Midbrain (tissue), 1 donor: ENCODE data around the gene TERT.
"Not testable (repeated sequence)": the region's sequence is repeated elsewhere in the genome, so short reads cannot be mapped to it uniquely, and the experiment has no call there.

Source experiments
- DNase-seq: peaks from one replicate; lab custom pipeline; 2025; lab: John Stamatoyannopoulos, UW

Gene TERT

DNA sequence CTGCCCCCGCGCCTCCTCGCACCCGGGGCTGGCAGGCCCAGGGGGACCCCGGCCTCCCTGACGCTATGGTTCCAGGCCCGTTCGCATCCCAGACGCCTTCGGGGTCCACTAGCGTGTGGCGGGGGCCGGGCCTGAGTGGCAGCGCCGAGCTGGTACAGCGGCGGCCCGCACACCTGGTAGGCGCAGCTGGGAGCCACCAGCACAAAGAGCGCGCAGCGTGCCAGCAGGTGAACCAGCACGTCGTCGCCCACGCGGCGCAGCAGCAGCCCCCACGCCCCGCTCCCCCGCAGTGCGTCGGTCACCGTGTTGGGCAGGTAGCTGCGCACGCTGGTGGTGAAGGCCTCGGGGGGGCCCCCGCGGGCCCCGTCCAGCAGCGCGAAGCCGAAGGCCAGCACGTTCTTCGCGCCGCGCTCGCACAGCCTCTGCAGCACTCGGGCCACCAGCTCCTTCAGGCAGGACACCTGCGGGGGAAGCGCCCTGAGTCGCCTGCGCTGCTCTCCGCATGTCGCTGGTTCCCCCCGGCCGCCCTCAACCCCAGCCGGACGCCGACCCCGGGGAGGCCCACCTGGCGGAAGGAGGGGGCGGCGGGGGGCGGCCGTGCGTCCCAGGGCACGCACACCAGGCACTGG, 548 bp downstream of the TERT start:
- no peak for DNase-seq

DNA sequence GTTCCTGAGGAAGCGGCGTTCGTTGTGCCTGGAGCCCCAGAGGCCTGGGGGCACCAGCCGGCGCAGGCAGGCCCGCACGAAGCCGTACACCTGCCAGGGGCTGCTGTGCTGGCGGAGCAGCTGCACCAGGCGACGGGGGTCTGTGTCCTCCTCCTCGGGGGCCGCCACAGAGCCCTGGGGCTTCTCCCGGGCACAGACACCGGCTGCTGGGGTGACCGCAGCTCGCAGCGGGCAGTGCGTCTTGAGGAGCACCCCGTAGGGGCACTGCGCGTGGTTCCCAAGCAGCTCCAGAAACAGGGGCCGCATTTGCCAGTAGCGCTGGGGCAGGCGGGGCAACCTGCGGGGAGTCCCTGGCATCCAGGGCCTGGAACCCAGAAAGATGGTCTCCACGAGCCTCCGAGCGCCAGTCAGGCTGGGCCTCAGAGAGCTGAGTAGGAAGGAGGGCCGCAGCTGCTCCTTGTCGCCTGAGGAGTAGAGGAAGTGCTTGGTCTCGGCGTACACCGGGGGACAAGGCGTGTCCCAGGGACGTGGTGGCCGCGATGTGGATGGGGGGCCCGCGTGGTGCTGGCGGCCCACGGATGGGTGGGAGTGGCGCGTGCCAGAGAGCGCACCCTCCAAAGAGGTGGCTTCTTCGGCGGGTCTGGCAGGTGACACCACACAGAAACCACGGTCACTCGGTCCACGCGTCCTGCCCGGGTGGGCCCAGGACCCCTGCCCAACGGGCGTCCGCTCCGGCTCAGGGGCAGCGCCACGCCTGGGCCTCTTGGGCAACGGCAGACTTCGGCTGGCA, 1.3 kb downstream of the TERT start:
- no peak for DNase-seq

DNA sequence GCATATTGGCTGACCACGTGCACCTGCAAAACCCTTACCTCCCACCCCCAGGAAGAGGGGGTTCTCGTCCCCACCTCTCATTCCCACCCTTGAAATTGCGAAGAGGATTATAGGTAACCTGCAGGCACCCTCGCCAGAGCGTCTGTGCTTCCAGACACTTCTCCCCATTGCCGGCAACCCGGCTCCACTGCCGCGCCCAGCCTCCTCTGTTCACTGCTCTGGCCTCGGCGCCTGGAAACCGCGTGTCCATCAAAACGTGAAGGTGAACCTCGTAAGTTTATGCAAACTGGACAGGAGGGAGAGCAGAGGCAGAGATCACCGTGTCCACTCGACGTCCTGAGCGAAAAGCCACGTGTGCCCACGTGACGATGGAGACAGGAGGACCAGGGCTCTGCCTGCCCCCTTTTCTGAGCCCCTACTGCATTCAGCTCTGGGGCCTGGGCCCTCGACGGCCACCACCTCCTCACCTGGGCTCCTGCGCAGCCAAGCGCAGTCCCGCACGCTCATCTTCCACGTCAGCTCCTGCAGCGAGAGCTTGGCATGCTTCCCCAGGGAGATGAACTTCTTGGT, 1.9 kb downstream of the TERT start:
- DNase-seq = no peak

DNA sequence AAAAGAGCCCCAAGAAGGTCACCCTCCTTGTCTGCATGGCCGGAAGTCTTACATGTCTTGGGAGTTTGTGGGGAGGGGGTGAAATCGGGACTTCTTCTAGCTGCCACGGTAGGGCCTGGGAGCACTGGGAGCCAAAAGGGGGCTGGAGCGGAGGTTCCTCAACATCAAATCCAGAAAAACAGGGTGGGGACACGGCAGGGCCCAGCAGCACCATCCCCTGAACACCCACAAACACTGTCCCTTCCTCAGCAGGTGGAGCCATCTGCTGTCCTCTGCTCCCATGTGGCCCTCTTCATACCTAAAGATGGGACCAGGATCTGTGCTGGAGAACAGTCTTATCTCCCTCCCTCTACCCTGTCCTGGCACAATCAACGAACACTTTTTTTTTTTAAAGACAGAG, 2.7 kb downstream of the TERT start:
- no peak for DNase-seq

DNA sequence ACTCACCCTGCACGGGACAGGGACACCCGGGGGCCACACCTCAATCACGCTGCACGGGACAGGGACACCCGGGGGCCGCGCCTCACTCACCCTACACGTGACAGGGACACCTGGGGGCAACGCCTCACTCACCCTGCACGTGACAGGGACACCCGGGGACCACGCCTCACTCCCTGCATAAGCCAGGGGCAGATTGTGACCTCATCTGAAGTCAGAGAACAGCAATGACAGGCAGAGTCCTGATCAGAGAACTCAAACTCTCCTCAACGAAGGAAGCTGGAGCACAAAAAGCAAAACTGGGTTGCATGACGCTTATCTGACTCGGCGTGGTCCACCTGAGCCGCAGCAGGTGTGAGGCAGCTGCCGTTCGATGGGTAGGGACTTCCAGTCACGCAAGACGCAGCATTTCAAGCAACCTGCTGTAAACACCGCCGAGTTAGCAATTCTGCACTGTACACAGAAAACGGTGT, 3.2 kb downstream of the TERT start:
- no peak for DNase-seq

DNA sequence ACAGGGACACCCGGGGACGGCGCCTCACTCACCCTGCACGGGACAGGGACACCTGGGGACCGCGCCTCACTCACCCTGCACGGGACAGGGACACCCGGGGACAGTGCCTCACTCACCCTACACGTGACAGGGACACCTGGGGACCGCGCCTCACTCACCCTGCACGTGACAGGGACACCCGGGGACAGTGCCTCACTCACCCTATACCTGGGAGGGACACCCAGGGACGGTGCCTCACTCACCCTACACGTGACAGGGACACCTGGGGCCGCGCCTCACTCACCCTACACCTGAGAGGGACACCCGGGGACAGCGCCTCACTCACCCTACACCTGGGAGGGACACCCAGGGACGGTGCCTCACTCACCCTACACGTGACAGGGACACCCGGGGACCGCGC, 3.9 kb downstream of the TERT start:
- DNase-seq = not testable (repeated sequence)

DNA sequence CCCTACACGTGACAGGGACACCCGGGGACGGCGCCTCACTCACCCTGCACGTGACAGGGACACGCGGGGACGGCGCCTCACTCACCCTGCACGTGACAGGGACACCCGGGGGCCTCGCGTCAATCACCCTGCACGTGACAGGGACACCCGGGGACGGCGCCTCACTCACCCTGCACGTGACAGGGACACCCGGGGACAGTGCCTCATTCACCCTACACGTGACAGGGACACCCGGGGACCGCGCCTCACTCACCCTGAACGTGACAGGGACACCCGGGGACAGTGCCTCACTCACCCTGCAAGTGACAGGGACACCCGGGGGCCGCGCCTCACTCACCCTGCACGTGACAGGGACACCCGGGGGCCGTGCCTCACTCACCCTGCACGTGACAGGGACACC, 5.3 kb downstream of the TERT start:
- DNase-seq = not testable (repeated sequence)

DNA sequence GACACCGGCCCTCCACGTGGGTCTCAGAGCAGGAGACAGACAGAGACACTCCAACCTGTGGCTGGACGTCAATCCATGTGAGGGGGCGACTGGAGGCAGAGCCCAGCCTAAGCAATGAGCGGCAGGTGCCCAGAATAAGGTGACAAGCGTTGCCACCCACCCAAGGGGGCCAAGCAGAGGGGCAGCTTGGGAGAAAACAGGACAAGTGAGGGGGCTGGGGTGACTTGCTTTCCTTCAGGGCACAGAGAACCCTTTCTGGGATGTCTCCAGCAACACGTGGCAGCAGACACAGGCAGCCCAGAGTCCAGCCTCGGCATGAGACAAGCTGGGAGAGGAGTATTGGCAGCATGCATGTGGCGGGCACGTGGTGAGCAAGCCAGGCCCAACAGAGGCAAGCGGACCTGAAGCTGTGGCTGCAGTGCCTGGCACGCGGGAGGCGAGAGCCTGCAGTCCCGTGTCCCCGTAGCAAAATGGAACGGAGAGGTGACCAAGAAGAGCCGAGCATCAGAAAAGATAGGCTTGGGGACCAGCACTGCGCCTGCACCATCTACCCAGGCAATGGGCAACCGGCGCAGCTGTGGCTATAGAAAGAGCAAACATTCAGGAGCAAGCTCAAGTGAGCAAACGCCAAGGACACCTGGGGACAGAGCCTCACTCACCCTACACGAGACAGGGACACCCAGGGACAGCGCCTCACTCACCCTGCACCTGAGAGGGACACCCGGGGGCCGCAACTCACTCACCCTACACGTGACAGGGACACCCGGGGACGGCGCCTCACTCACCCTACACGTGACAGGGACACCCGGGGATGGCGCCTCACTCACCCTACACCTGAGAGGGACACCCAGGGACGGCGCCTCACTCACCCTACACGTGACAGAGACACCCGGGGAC, 6.2 kb downstream of the TERT start:
- DNase-seq = no peak

DNA sequence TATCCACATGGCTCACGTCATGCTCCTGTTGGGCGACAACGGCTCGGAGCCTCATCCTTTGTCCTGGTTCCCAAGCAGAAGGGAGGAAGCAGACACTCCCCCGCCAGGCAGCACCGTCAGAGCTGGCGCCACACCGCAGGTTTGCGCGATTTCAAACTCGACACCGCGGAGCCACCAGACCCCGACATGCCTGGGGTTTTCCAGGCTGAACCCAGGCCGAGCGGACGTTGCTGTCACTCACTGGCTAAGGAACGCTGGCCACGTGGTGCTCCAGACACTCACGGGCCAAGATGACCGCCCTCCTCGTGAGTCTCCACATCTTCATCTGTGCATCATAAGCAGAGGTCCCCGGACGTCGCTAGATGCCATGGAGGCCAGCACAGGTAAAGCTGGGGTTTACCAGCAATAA, 9.0 kb downstream of the TERT start:
- no peak for DNase-seq

DNA sequence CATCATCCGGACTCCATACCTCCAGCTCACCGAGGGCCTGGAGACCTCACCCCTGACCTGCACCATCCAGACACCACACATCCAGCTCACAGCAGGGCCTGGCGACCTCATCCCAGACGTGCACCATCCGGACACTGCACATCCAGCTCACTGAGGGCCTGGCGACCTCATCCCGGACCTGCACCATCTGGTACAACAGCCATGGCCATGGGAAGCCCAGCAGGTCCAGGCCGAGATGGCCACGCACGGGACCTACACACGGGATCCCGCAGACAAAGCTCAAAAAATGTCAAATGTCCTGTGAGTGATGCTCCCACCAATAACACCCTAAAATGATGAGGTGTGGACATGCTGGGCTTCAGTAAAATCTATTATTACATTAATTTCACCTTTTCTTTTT, 9.7 kb downstream of the TERT start:
- no peak for DNase-seq

DNA sequence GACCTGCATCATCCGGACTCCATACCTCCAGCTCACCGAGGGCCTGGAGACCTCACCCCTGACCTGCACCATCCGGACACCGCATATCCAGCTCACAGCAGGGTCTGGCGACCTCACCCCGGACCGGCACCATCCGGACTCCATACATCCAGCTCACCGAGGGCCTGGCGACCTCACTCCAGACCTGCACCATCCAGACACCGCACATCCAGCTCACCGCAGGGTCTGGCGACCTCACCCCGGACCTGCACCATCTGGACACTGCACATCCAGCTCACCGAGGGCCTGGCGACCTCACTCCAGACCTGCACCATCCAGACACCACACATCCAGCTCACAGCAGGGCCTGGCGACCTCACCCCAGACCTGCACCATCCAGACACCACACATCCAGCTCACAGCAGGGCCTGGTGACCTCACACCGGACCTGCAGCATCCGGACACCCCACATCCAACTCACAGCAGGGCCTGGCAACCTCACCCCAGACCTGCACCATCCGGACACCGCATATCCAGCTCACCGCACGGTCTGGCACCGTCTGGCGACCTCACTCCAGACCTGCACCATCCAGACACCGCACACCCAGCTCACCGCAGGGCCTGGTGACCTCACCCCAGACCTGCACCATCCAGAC, 10.4 kb downstream of the TERT start:
- not testable (repeated sequence) for DNase-seq

DNA sequence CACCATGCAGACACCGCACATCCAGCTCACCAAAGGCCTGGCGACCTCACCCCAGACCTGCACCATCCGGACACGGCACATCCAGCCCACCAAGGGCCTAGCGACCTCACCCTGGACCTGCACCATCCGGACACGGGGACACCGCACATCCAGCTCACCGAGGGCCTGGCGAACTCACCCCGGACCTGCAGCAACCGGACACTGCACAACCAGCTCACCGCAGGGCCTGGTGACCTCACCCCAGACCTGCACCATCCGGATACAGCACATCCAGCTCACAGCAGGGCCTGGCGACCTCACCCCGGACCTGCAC, 11.2 kb downstream of the TERT start:
- DNase-seq = not testable (repeated sequence)

DNA sequence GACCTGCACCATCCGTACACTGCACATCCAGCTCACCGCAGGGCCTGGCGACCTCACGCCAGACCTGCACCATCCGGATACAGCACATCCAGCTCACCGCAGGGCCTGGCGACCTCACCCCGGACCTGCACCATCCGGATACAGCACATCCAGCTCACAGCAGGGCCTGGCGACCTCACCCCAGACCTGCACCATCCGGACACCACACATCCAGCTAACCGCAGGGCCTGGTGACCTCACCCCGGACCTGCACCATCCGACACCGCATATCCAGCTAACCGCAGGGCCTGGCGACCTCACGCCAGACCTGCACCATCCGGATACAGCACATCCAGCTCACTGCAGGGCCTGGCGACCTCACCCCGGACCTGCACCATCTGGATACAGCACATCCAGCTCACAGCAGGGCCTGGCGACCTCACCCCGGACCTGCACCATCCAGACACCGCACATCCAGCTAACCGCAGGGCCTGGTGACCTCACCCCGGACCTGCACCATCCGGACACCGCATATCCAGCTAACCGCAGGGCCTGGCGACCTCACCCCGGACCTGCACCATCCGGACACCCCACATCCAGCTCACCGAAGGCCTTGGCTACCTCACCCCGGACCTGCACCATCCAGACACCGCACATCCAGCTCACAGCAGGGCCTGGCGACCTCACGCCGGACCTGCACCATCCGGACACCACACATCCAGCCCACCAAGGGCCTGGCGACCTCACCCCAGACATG, 11.7 kb downstream of the TERT start:
- not testable (repeated sequence) for DNase-seq

DNA sequence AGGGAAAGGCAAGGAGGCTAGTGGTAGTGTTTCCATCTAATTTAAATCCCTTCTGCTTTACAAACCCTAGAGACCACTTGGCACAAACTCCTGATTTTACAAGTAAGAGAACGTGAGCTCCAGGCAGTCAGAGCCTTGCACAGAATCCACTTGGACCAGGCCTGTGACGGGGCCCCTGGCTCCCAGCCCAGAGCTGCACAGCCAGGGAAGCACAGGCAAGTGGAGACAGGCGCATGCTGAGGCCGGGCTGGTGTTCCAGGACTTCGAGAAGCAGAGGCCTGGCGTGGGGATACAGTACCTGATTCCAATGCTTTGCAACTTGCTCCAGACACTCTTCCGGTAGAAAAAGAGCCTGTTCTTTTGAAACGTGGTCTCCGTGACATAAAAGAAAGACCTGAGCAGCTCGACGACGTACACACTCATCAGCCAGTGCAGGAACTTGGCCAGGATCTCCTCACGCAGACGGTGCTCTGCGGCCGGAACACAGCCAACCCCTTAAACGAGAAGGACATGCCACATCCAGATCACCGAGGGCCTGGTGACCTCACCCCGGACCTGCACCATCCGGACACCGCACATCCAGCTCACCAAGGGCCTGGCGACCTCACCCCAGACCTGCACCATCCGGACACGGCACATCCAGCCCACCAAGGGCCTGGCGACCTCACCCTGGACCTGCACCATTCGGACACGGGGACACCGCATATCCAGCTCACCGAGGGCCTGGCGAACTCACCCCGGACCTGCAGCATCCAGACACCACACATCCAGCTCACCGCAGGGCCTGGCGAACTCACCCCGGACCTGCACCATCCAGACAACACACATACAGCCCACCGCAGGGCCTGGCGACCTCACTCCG, 12.5 kb downstream of the TERT start:
- DNase-seq = peak; percentile 0

DNA sequence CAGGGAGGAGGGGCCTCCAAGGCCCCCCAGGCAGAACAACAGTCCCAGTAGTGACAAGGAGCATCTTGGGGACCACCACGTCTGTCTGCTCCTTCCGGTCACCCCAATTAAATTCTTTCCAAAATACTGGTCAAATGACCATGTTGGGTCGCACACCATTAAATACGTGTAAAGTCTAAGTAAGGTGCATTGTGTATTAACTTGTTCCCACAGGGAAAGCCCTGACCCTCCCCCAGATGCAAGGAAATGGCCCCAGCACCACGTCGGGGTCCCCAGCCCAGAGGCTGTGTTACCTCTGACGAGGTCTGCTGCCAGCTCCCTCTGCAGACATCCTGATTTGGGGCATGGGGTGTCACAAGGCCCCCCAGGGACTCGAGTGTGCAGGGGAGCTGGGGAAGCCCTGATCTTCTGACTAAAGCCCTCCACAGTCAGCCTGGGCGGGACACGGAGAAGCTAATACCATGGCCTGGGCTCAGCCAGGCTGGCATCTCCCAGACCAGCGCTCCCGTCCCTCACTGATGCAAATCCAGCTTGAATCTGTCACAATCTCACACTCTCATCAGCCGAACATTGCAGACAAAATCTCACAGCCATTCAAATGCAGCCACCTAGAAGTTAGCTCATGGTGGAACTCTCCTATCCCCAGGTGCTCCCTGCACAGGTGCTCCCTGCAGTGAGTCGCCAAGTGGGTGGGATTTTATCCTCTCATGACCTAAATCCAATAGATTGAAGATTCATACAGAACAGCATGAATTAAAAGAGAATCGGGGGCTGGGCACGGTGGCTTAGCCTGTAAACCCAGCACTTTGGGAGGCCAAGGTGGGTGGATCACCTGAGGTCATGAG, 13.6 kb downstream of the TERT start:
- DNase-seq = no peak

DNA sequence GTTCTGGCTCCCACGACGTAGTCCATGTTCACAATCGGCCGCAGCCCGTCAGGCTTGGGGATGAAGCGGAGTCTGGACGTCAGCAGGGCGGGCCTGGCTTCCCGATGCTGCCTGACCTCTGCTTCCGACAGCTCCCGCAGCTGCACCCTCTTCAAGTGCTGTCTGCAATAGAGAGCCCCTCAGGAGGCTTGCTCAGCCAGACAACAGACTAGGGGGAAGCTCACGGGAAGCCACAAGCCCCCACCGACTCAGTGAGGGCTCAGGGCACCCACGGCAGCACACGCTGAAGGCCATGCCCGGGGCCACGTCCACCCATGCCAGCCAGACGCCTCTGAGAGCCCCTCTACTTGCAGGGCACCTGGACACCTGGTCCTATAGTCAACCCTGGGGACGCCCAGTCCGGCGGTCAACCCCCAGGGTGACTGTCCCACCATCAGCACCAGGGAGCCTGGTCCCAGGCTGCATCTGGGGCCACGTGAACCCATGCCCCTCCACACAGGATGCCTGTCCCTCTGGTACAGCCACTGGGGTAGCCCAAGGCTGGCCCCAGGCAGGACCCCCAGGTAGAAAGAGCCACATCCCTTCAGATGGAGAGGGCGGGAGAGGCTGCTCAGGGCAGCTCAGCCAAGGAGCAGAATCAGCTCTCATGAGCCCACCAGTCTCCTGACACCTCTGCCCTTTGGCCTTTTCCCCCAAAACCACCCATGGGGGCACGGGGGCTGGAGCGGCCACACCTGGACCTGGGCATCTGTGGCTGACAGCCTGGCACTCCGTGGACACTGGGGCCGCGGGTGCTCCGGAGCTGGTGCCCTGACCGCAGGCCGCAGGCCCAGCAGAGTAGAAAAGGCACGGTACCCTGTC, 14.5 kb downstream of the TERT start:
- DNase-seq = no peak

DNA sequence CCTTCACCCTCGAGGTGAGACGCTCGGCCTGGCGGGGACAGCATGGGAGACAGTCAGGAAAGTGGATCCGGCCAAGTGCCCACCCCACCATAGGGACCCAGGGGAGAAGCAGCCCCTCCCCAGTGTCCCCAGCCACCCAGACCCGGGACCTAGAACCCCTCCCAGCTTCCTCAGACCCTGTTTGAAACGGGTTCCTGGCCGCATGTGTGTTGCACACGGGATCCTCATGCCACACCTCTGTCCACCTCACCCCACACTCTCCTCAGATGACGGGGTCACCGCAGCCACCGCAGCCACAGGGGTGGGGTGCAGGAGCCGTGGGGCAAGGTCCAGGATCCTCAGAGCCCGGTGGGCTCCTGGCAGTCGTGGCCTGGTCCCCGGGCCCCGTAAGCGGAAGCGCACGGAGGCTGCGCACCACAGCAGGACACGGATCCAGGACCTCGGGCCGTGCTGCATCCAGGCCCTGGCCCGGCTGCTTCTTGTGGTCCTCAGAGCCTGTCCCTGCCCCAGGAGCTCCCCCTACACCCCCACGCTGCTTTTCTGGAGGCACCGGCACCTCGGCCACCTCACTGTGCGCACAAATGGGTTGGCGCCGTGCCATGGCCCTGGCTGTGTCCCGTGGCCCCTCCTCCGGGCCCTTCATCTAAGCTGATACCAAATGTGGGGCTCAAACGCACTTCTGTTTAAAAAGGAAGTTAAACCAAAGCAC, 15.3 kb downstream of the TERT start:
- no peak for DNase-seq
